H1 (cell line): ENCODE results near the gene C16orf54. TPM values are rescaled to one million over a fixed set of nuclear protein-coding genes. Genes with fewer than 3 reads are reported as not detected.

Experiments used
- CHD7 ChIP-seq: fragments of 300-600 bp; sonication (generic); IDR thresholded peaks from 2 replicates; pipeline ENCODE4 v1.7.1; 2012; ENCODE audit warnings: low read length, moderate library complexity, mild to moderate bottlenecking, inconsistent platforms; ENCODE audit not compliant: insufficient replicate concordance
- E2F6 ChIP-seq: IDR thresholded peaks from 2 replicates; pipeline ENCODE4 v1.6.1; 2012; ENCODE audit warnings: inconsistent platforms
- FOSL1 ChIP-seq: IDR thresholded peaks from 2 replicates; pipeline ENCODE4 v1.6.1; 2011; ENCODE audit warnings: mild to moderate bottlenecking, low read depth, low read length, moderate library complexity; ENCODE audit not compliant: insufficient read depth
- GABPA ChIP-seq: IDR thresholded peaks from 2 replicates; pipeline ENCODE4 v1.6.1; 2011; ENCODE audit warnings: mild to moderate bottlenecking, low read length, moderate library complexity, borderline replicate concordance; ENCODE audit not compliant: insufficient read depth
- POU5F1 ChIP-seq: IDR thresholded peaks from 2 replicates; pipeline ENCODE4 v1.6.1; 2011; ENCODE audit warnings: low read depth, mild to moderate bottlenecking, low read length, moderate library complexity
- SIN3A ChIP-seq, 2 experiments: IDR thresholded peaks in 1 of 2; conservative IDR thresholded peaks in 1 of 2; 2 replicates each; pipeline ENCODE4 v1.6.1; 2011 to 2012; ENCODE audit warnings: low read length in 2 of 2, improper control_type of control experiment in 1 of 2, low read depth in 1 of 2, mild to moderate bottlenecking in 1 of 2
- ZNF274 ChIP-seq: IDR thresholded peaks from 2 replicates; pipeline ENCODE4 v1.7.0; 2012; ENCODE audit warnings: low read length, borderline replicate concordance; ENCODE audit errors: extremely low read depth
- polyA plus RNA-seq, 7 experiments: library from polyadenylated mRNA; depleted of rRNA in 3 of 7; stranded (reverse) in 5 of 7; unstranded in 2 of 7; fragments of >200 nt in 5 of 7; fragments of 200-250 nt in 2 of 7; gene quantifications; 1 replicate in 5 of 7; 2 replicates in 1 of 7; 4 replicates in 1 of 7; pipeline versions ENCODE4 v1.2.1 to v1.2.3, GENCODE V29; 2011 to 2013; ENCODE audit warnings: missing spikeins in 2 of 7, mixed read lengths in 2 of 7
- total RNA-seq: library from RNA; stranded (reverse); fragmentation: NEBNext Ultra II Directional; extraction: Animal tissue kit (Norgen Biotek cat#: 25700); gene quantifications from 2 replicates; pipeline ENCODE4 v1.2.1, GENCODE V29; 2021
- TF ChIP-seq, protein P1 (sequence below): IDR thresholded peaks from 2 replicates; pipeline ENCODE4 v1.6.1; 2012; ENCODE audit warnings: low read length, inconsistent platforms

The C16orf54 gene
- total and polyA plus RNA-seq, 2 of the 8 experiments (the other 6 are each of a cell fraction or from before 2014, with no cell fraction given) = not detected

DNA sequence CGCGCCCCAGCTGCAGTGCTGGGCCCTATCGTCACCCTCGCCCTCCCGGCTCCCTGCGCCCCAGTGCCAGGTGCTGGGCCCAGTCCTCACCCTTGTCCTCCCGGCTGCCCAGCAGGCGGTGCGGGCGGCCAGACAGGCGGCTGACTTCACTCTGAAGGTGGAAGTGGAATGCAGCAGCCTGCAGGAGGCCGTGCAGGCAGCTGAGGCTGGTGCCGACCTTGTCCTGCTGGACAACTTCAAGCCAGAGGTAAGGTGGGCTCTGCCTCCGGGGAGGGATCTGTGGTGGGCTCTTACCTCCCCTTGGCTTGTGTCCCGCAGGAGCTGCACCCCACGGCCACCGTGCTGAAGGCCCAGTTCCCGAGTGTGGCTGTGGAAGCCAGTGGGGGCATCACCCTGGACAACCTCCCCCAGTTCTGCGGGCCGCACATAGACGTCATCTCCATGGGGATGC, 48.9 kb downstream of the C16orf54 start (continued):
- TF ChIP-seq CHD7 = no peak
- no peak for TF ChIP-seq E2F6
- no peak for TF ChIP-seq ZNF274
- no peak for TF ChIP-seq GABPA
- no peak for TF ChIP-seq POU5F1
- TF ChIP-seq, protein P1, sequence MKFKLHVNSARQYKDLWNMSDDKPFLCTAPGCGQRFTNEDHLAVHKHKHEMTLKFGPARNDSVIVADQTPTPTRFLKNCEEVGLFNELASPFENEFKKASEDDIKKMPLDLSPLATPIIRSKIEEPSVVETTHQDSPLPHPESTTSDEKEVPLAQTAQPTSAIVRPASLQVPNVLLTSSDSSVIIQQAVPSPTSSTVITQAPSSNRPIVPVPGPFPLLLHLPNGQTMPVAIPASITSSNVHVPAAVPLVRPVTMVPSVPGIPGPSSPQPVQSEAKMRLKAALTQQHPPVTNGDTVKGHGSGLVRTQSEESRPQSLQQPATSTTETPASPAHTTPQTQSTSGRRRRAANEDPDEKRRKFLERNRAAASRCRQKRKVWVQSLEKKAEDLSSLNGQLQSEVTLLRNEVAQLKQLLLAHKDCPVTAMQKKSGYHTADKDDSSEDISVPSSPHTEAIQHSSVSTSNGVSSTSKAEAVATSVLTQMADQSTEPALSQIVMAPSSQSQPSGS = no peak
- no peak for TF ChIP-seq SIN3A (conservative IDR thresholded peaks at IDR 0.05 in 1 of 2, IDR thresholded peaks at IDR 0.05 in 1 of 2; ENCODE audit: low read depth in 1 of 2, low read length in 2 of 2)
- no peak for TF ChIP-seq FOSL1
